ENCODE data around the gene IDNK.
A peak's percentile ranks its signal among the peaks of the same experiment; 100 is the strongest.

IDNK gene

GRCh38 chr9:83665580-83666200 is 42.7 kb downstream of the IDNK start:
- DNase-seq (ENCODE audit: low read depth): no peak
- H3K4me3 ChIP-seq (ENCODE audit: low read depth, low read length): no peak overlapping the region
- TF ChIP-seq CTCF (conservative IDR thresholded peaks at IDR 0.05; ENCODE audit: low read depth, low read length): no peak

- no peak for TF ChIP-seq CTCF (conservative IDR thresholded peaks at IDR 0.05; ENCODE audit: low read depth, low read length)
- peak; percentile 48 for DNase-seq (ENCODE audit: low read depth)
- H3K4me3 ChIP-seq (ENCODE audit: low read depth, low read length): no peak overlapping the region
These were observed 46.1 kb downstream of the IDNK start for GRCh38 chr9:83669067-83669466.

- no peak for TF ChIP-seq CTCF (conservative IDR thresholded peaks at IDR 0.05; ENCODE audit: low read depth, low read length)
- no peak overlapping the region for H3K4me3 ChIP-seq (ENCODE audit: low read depth, low read length)
- no peak for DNase-seq (ENCODE audit: low read depth)
These were observed 47.4 kb downstream of the IDNK start for GRCh38 chr9:83670381-83670780.

- DNase-seq (ENCODE audit: low read depth): no peak
- no peak for TF ChIP-seq CTCF (conservative IDR thresholded peaks at IDR 0.05; ENCODE audit: low read depth, low read length)
- H3K4me3 ChIP-seq (ENCODE audit: low read depth, low read length): no peak overlapping the region
These were observed 48.5 kb downstream of the IDNK start for GRCh38 chr9:83671451-83671850.

DNA sequence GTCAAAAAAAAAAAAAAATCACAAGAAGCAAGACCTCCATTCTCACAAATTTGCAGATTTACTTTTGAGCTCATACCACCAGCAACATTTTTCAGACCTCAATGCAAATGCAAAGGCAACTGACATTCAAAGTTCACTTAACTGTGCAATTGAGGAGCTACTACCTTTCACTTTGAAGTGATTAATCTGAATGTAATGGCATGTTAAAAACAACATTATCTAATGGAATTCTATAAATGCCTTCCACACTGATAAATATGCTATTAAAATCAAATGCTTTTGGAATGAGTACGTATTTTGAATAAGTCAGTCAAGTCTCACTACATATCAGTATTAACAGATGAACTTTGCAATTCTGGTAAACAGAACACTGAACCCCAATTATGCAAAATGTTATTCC is 52.5 kb downstream of the IDNK start:
- TF ChIP-seq CTCF (conservative IDR thresholded peaks at IDR 0.05; ENCODE audit: low read depth, low read length): no peak
- no peak overlapping the region for H3K4me3 ChIP-seq (ENCODE audit: low read depth, low read length)
- DNase-seq (ENCODE audit: low read depth): peak; percentile 19

- TF ChIP-seq CTCF (conservative IDR thresholded peaks at IDR 0.05; ENCODE audit: low read depth, low read length): no peak
- DNase-seq (ENCODE audit: low read depth): no peak
- H3K4me3 ChIP-seq (ENCODE audit: low read depth, low read length): no peak overlapping the region
These were observed 54.7 kb downstream of the IDNK start for GRCh38 chr9:83677596-83677995.

GRCh38 chr9:83680233-83680632 is 57.3 kb downstream of the IDNK start:
- no peak overlapping the region for H3K4me3 ChIP-seq (ENCODE audit: low read depth, low read length)
- DNase-seq (ENCODE audit: low read depth): no peak
- no peak for TF ChIP-seq CTCF (conservative IDR thresholded peaks at IDR 0.05; ENCODE audit: low read depth, low read length)
